Measurements from ENCODE around the gene FILIP1.

The FILIP1 gene

DNA sequence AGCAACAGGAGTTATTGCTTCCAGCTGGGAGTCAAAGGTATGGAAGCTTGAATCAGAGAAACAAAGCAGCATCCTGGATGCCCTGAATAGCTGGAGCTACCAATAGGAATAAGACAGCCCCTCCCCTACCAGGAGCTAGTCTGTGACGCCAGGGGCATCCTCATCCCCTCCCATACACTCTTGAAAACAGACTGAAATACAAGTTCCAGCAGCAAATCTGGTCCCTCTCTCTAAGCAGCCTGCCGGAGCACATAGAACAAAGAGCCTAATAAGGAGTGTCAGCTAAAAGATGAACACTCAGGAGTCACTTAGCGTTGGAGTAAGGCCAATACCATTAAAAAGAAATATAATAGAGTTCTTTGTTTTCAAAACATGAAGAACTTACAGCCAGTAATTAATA, 25.6 kb downstream of the FILIP1 start:
- H3K36me3 ChIP-seq (ENCODE audit: control insufficient read depth, insufficient read depth, low read length), result no peaks in the 10 kb centered on the region

DNA sequence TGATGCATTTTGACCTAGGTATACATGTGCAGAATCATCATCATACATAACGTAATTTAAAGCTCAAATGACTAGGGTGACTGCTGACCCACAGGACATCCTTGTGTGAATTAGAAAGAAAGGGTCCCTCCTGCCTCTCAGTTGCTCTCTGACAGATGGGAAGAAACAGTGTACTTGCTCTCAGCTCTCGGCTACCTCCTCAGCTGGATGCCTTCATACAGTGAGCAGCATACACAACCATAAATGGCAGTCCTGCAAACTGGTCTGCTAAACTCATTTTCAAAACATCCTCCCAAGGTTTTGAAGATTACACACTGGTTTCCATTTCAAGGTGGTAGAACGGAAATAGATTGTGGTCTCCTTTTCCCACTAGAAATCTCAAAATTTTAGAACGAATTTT, 26.3 kb downstream of the FILIP1 start:
- Histone ChIP-seq H3K27me3 (ENCODE audit: control insufficient read depth, insufficient read depth, low read length) (no peaks in the 10 kb centered on the region), H3K4me3 (ENCODE audit: low read depth, low read length) (no peak overlapping the region), H3K4me1 (ENCODE audit: control insufficient read depth, insufficient read depth, low read length) (peaks cover 5% of the 10 kb centered on the region), H3K36me3 (ENCODE audit: control insufficient read depth, insufficient read depth, low read length) (no peaks in the 10 kb centered on the region), H3K9me3 (ENCODE audit: control insufficient read depth, insufficient read depth, low read length) (no peaks in the 10 kb centered on the region), H3K9ac (ENCODE audit: low read depth, low read length) (no peak overlapping the region)

More for the DNA sequence above, 25.6 kb downstream of the FILIP1 start:
- Histone ChIP-seq H3K4me1 (ENCODE audit: control insufficient read depth, insufficient read depth, low read length) (peaks cover 5% of the 10 kb centered on the region), H3K4me3 (ENCODE audit: low read depth, low read length) (no peak overlapping the region), H3K9me3 (ENCODE audit: control insufficient read depth, insufficient read depth, low read length) (no peaks in the 10 kb centered on the region), H3K27me3 (ENCODE audit: control insufficient read depth, insufficient read depth, low read length) (no peaks in the 10 kb centered on the region), H3K9ac (ENCODE audit: low read depth, low read length) (no peak overlapping the region)

DNA sequence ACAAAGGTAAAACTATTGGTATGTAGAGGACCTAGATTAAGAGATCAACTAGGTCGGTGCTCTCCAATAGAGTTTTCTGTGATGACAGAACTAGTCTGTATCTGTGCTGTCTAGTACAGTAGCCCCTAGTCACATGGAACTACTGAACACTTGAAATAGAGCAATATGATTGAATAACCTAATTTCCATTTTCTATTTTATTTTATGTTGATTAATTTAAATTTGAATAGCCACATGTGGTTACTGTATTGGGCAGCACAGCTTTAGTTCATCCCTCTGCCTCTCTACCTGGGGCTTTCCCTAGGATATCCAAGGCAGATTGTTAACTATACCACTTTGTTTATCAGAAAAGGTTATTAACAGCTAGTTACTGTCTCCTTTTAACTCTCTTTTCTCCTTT, 27.0 kb downstream of the FILIP1 start:
- H3K4me1 ChIP-seq (ENCODE audit: control insufficient read depth, insufficient read depth, low read length), result peaks cover 5% of the 10 kb centered on the region
- H3K27me3 ChIP-seq (ENCODE audit: control insufficient read depth, insufficient read depth, low read length), result no peaks in the 10 kb centered on the region
- H3K4me3 ChIP-seq (ENCODE audit: low read depth, low read length), result no peak overlapping the region
- no peaks in the 10 kb centered on the region for H3K36me3 ChIP-seq (ENCODE audit: control insufficient read depth, insufficient read depth, low read length)
- no peaks in the 10 kb centered on the region for H3K9me3 ChIP-seq (ENCODE audit: control insufficient read depth, insufficient read depth, low read length)
- no peak overlapping the region for H3K9ac ChIP-seq (ENCODE audit: low read depth, low read length)

DNA sequence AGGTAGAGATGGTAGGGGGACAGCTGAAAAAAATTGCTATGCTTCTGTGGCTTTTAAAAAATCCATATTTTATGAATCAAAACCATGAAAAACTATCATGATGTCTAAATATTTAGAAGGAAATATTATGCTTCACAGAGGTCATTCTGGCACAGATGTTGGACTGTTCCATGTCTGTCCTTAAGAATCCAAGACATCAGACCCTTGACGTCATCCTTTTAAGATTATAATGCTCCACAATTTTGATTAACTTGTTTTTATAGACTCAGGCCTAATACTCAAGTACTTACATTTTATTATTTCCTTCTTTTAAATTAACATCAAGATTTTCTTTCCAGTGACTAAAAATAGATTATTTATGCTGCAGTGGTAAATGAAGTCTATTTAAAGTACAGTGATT, 29.7 kb downstream of the FILIP1 start:
- no peaks in the 10 kb centered on the region for H3K36me3 ChIP-seq (ENCODE audit: control insufficient read depth, insufficient read depth, low read length)
- H3K9ac ChIP-seq (ENCODE audit: low read depth, low read length), result no peak overlapping the region
- no peak overlapping the region for H3K4me3 ChIP-seq (ENCODE audit: low read depth, low read length)
- H3K9me3 ChIP-seq (ENCODE audit: control insufficient read depth, insufficient read depth, low read length), result no peaks in the 10 kb centered on the region
- no peaks in the 10 kb centered on the region for H3K27me3 ChIP-seq (ENCODE audit: control insufficient read depth, insufficient read depth, low read length)
- peaks cover 5% of the 10 kb centered on the region for H3K4me1 ChIP-seq (ENCODE audit: control insufficient read depth, insufficient read depth, low read length)

DNA sequence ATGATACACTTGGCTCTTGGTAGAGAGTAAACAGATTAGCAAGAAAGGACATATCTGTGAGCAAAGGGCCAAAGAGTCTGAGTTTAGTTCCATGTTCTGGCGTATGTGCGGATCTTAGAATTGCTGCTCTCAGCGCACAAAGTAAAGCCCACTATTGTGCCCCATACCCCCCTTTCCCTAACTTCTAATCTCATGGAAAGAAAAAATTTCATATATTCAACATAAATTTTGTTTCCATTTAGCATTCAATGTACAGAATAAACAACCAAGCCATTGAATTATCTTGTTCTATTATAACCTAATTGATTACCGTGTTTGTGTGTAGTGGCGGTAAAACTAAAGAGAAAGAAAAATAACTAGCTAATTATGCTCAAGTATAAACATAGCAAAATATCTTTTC, 30.5 kb downstream of the FILIP1 start:
- H3K4me3 ChIP-seq (ENCODE audit: low read depth, low read length), result no peak overlapping the region
- H3K9me3 ChIP-seq (ENCODE audit: control insufficient read depth, insufficient read depth, low read length), result no peaks in the 10 kb centered on the region
- H3K9ac ChIP-seq (ENCODE audit: low read depth, low read length), result no peak overlapping the region
- peaks cover 5% of the 10 kb centered on the region for H3K4me1 ChIP-seq (ENCODE audit: control insufficient read depth, insufficient read depth, low read length)
- H3K36me3 ChIP-seq (ENCODE audit: control insufficient read depth, insufficient read depth, low read length), result no peaks in the 10 kb centered on the region
- H3K27me3 ChIP-seq (ENCODE audit: control insufficient read depth, insufficient read depth, low read length), result no peaks in the 10 kb centered on the region

DNA sequence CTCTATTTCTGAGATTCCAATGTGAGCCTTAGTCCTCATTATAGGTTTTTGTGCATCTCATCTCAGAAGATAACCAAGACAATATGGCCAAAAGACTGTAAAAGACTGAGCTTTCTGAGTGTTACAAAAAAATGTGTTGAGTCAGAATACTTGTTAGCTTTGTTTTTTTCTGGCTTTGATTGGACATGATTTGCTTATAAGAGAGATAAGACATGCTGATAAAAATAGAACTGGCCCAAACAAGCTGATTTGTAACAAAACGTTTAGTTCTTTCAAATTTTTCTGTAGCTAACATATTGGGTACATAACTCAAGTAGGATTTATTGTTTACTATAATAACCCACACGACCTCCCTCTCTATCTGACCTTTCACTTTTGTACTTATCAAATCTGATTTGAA, 32.9 kb downstream of the FILIP1 start:
- no peaks in the 10 kb centered on the region for H3K4me1 ChIP-seq (ENCODE audit: control insufficient read depth, insufficient read depth, low read length)
- no peak overlapping the region for H3K4me3 ChIP-seq (ENCODE audit: low read depth, low read length)
- H3K9ac ChIP-seq (ENCODE audit: low read depth, low read length), result no peak overlapping the region

DNA sequence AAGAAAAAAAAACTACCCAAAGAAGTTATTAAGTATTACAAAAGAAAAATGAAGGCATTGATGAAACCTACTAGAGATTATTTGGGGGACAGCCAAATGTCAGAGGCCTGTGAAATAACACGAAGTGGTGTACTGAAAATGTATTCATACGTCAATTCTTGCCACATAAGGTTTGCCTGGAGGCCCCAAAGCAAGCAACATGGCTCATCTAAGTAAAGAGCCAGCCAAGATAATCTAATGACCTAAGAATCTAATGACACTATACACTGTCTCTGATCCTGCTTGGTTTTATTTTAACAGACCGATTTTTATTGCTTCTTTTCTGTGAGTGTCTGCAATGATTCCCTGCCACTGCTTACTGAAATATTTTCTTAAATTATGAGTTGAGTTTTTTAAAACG, 34.7 kb downstream of the FILIP1 start:
- no peaks in the 10 kb centered on the region for H3K36me3 ChIP-seq (ENCODE audit: control insufficient read depth, insufficient read depth, low read length)
- H3K9ac ChIP-seq (ENCODE audit: low read depth, low read length), result no peak overlapping the region
- H3K4me1 ChIP-seq (ENCODE audit: control insufficient read depth, insufficient read depth, low read length), result no peaks in the 10 kb centered on the region
- no peaks in the 10 kb centered on the region for H3K27me3 ChIP-seq (ENCODE audit: control insufficient read depth, insufficient read depth, low read length)
- no peak overlapping the region for H3K4me3 ChIP-seq (ENCODE audit: low read depth, low read length)
- no peaks in the 10 kb centered on the region for H3K9me3 ChIP-seq (ENCODE audit: control insufficient read depth, insufficient read depth, low read length)

More for the DNA sequence above, 32.9 kb downstream of the FILIP1 start:
- Histone ChIP-seq H3K36me3 (ENCODE audit: control insufficient read depth, insufficient read depth, low read length) (no peaks in the 10 kb centered on the region), H3K9me3 (ENCODE audit: control insufficient read depth, insufficient read depth, low read length) (no peaks in the 10 kb centered on the region), H3K27me3 (ENCODE audit: control insufficient read depth, insufficient read depth, low read length) (no peaks in the 10 kb centered on the region)

DNA sequence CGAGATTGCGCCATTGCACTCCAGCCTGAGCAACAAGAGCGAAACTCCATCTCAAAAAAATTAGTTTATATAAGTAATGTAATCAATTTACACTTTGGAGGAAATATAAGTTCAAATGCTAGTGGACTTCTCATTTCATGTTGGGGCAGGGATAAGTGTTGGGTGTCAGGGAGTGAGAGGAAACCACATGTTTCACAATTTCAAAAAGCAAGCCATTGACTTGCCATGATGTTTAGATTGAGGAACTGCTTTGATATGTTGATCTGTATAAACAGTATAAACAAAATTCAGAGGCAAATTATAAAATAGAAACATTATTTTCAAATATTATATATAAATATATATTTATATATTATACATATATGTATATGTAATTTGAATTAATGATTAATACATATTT, 42.7 kb downstream of the FILIP1 start:
- Histone ChIP-seq H3K4me1 (ENCODE audit: control insufficient read depth, insufficient read depth, low read length) (no peaks in the 10 kb centered on the region), H3K36me3 (ENCODE audit: control insufficient read depth, insufficient read depth, low read length) (no peaks in the 10 kb centered on the region), H3K9ac (ENCODE audit: low read depth, low read length) (no peak overlapping the region), H3K9me3 (ENCODE audit: control insufficient read depth, insufficient read depth, low read length) (no peaks in the 10 kb centered on the region), H3K27me3 (ENCODE audit: control insufficient read depth, insufficient read depth, low read length) (no peaks in the 10 kb centered on the region), H3K4me3 (ENCODE audit: low read depth, low read length) (no peak overlapping the region)

DNA sequence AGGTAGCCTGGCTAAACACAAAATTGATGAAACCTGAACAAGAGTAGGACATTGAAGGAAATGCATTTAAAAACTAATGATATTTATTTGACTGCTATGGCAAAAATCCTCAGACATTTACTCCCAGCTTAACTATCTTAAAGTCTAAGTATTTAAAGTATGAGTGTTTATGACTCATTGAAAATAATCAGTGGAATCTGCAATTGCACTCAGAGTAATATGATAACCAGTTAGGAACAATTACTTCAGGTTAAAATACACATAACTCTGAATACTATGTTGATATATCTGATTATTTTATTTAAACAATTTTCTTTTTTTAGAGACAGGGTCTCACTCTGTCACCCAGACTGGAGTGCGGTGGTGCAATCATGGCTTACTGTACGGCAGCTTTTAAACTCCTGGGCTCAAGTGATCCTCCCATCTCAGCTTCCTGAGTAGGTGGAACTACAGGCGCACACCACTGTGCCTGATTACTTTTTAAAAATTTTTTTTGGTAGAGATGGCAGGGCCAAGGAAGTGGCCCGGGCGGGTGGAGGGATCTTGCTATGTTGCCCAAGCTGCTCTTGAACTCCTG, 43.9 kb downstream of the FILIP1 start:
- Histone ChIP-seq H3K4me1 (ENCODE audit: control insufficient read depth, insufficient read depth, low read length) (no peaks in the 10 kb centered on the region), H3K9me3 (ENCODE audit: control insufficient read depth, insufficient read depth, low read length) (no peaks in the 10 kb centered on the region), H3K9ac (ENCODE audit: low read depth, low read length) (no peak overlapping the region), H3K36me3 (ENCODE audit: control insufficient read depth, insufficient read depth, low read length) (no peaks in the 10 kb centered on the region), H3K27me3 (ENCODE audit: control insufficient read depth, insufficient read depth, low read length) (no peaks in the 10 kb centered on the region), H3K4me3 (ENCODE audit: low read depth, low read length) (no peak overlapping the region)

DNA sequence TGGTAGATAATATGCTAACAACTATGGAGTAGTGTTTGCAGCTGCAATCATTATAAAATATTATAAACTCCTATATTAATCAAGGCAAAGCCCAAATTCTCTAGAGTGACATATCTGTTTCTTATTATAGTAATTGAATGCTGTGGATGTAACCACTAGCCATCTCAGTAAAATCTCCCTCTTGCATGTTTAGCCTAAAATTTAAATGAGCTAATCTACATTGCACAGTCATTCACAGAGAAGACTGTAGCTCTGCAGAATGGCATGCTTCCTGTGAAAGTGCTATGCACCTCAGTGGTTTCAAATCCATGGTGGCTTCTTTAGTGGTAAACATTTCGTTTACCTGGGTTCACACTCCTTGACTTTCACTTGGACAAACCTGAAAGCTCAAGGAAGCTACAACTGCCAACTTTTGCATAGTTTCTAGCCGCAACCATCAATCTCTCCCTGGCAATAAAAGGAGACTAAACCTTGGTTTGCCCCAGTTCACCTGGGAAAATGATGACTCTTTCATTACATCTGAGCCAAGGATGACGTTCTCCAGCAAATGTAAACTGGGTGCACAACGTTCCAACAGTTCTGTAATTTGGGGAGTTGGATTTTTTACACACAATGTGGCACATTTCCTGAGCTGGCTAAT, 47.2 kb downstream of the FILIP1 start:
- Histone ChIP-seq H3K36me3 (ENCODE audit: control insufficient read depth, insufficient read depth, low read length) (no peaks in the 10 kb centered on the region), H3K4me1 (ENCODE audit: control insufficient read depth, insufficient read depth, low read length) (no peaks in the 10 kb centered on the region), H3K9ac (ENCODE audit: low read depth, low read length) (no peak overlapping the region), H3K4me3 (ENCODE audit: low read depth, low read length) (no peak overlapping the region), H3K27me3 (ENCODE audit: control insufficient read depth, insufficient read depth, low read length) (no peaks in the 10 kb centered on the region), H3K9me3 (ENCODE audit: control insufficient read depth, insufficient read depth, low read length) (no peaks in the 10 kb centered on the region)

DNA sequence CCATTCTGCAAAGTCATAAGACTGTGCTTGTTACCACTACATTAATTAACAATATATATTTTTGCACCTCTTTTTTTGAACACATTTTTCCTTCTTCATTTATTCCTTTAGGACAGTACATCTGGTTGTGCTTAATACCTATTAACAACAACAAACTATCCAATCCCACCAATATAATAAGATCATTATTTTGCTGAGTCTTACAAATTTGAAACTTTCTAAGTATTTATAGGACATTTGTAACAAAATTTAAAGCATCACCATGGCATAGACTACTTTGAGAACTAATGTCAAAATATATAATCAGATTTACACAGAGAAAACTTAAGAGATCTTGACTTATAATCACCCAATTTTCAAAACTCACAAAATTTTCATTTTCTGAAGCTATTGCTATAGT, 47.9 kb downstream of the FILIP1 start:
- Histone ChIP-seq H3K4me3 (ENCODE audit: low read depth, low read length) (no peak overlapping the region), H3K4me1 (ENCODE audit: control insufficient read depth, insufficient read depth, low read length) (no peaks in the 10 kb centered on the region), H3K36me3 (ENCODE audit: control insufficient read depth, insufficient read depth, low read length) (no peaks in the 10 kb centered on the region), H3K9ac (ENCODE audit: low read depth, low read length) (no peak overlapping the region), H3K9me3 (ENCODE audit: control insufficient read depth, insufficient read depth, low read length) (no peaks in the 10 kb centered on the region), H3K27me3 (ENCODE audit: control insufficient read depth, insufficient read depth, low read length) (no peaks in the 10 kb centered on the region)

DNA sequence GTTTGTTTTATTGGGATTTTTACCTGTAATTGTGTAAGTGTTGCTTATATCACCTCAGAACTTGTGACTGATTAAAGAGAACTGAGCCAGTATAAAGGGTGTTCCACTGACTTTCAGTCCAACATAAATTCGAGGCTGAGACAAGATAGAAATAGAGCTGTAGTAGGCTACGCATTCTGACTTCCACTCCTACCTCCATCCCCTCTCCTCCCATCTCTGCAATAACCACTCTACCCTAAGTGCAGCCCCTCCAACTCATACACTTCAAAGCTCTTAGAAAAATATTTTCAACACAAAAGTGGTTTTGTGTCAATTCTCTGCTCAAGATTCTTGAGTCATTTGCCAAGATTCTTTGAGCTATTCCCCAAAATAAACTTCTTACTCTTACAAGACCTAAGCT, 48.7 kb downstream of the FILIP1 start:
- no peaks in the 10 kb centered on the region for H3K9me3 ChIP-seq (ENCODE audit: control insufficient read depth, insufficient read depth, low read length)
- H3K36me3 ChIP-seq (ENCODE audit: control insufficient read depth, insufficient read depth, low read length), result no peaks in the 10 kb centered on the region
- H3K4me3 ChIP-seq (ENCODE audit: low read depth, low read length), result no peak overlapping the region
- no peak overlapping the region for H3K9ac ChIP-seq (ENCODE audit: low read depth, low read length)
- H3K27me3 ChIP-seq (ENCODE audit: control insufficient read depth, insufficient read depth, low read length), result no peaks in the 10 kb centered on the region
- H3K4me1 ChIP-seq (ENCODE audit: control insufficient read depth, insufficient read depth, low read length), result no peaks in the 10 kb centered on the region

All from iPS-15b (cell line).